Mucosa of rectum (tissue), 2 donors: ENCODE data around the gene NPR1.
"Not testable (repeated sequence)": the region's sequence is repeated elsewhere in the genome, so short reads cannot be mapped to it uniquely, and the experiment has no call there.

Experiments used
- H3K27ac ChIP-seq, 2 donors: one replicate each; pipeline ENCODE4 v1.7.0; 2013; ENCODE audit warnings: inconsistent platforms in 2 of 2, low read depth in 2 of 2, low read length in 2 of 2
- H3K27me3 ChIP-seq, 2 donors: one replicate each; pipeline ENCODE4 v1.7.0; 2013; ENCODE audit warnings: low read length in 2 of 2; ENCODE audit not compliant: control insufficient read depth in 2 of 2, insufficient read depth in 2 of 2
- H3K36me3 ChIP-seq, 2 donors: one replicate each; pipeline ENCODE4 v1.7.0; 2013; ENCODE audit warnings: low read length in 2 of 2; ENCODE audit not compliant: control insufficient read depth in 2 of 2, insufficient read depth in 2 of 2
- H3K4me1 ChIP-seq, 2 donors: one replicate each; pipeline ENCODE4 v1.7.0; 2013; ENCODE audit warnings: low read length in 2 of 2, mild to moderate bottlenecking in 1 of 2; ENCODE audit not compliant: control insufficient read depth in 2 of 2, insufficient read depth in 2 of 2
- H3K4me3 ChIP-seq, 2 donors: one replicate each; pipeline ENCODE4 v1.7.0; 2013; ENCODE audit warnings: low read length in 2 of 2
- H3K9ac ChIP-seq, 2 donors: one replicate each; pipeline ENCODE4 v1.7.0; 2013; ENCODE audit warnings: low read length in 2 of 2, low read depth in 1 of 2, mild to moderate bottlenecking in 1 of 2
- H3K9me3 ChIP-seq, 2 donors: one replicate each; pipeline ENCODE4 v1.7.0; 2013; ENCODE audit warnings: low read length in 2 of 2; ENCODE audit not compliant: control insufficient read depth in 2 of 2
- donor health status: healthy.
- donor health status: Normal muscosa, but diverticular disease.

The NPR1 gene

DNA sequence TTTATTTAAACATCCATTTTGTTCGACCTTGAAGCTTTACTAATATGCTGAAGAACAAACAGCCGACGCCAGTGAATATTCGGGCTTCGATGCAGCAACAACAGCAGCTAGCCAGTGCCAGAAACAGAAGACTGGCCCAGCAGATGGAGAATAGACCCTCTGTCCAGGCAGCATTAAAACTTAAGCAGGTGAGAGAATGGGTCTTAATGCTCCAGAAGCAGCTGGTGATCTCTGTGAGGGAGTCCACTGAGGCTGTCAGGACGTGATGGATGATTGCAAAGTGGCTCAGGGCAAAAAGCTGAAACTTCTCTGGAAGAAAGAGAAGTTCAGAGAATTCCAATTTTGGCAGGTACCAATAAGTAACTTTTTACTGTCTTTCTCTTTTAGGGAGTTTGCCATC lies 40.2 kb upstream of the NPR1 start:
- peaks cover 58 to 66% of the 10 kb centered on the region in 2 donors for H3K36me3 ChIP-seq
- H3K9ac ChIP-seq: no peak overlapping the region
- no peaks in the 10 kb centered on the region for H3K27me3 ChIP-seq
- no peak overlapping the region for H3K27ac ChIP-seq
- no peaks in the 10 kb centered on the region for H3K9me3 ChIP-seq
- H3K4me1 ChIP-seq: peaks cover 9 to 15% of the 10 kb centered on the region in 2 donors
- H3K4me3 ChIP-seq: no peak overlapping the region

GRCh38 chr1:153639280-153639679 lies 39.2 kb upstream of the NPR1 start:
- Histone ChIP-seq H3K9ac (no peak overlapping the region), H3K4me1 (peaks cover 5 to 11% of the 10 kb centered on the region in 2 donors), H3K4me3 (no peak overlapping the region), H3K27me3 (no peaks in the 10 kb centered on the region), H3K27ac (no peak overlapping the region), H3K36me3 (peaks cover 66 to 73% of the 10 kb centered on the region in 2 donors), H3K9me3 (no peaks in the 10 kb centered on the region)

GRCh38 chr1:153640213-153640612 lies 38.3 kb upstream of the NPR1 start:
- H3K27ac ChIP-seq: not testable (repeated sequence)

GRCh38 chr1:153640861-153641260 lies 37.6 kb upstream of the NPR1 start:
- Histone ChIP-seq H3K4me3 (no peak overlapping the region), H3K9me3 (no peaks in the 10 kb centered on the region), H3K27ac (no peak overlapping the region), H3K27me3 (no peaks in the 10 kb centered on the region), H3K36me3 (peaks cover 82 to 85% of the 10 kb centered on the region in 2 donors), H3K4me1 (peaks cover 5% of the 10 kb centered on the region in 2 donors), H3K9ac (no peak overlapping the region)

More at GRCh38 chr1:153640213-153640612, 38.3 kb upstream of the NPR1 start:
- H3K4me3 ChIP-seq, H3K9ac ChIP-seq, H3K27me3 ChIP-seq, H3K9me3 ChIP-seq: not testable (repeated sequence)
- Histone ChIP-seq H3K4me1 (peaks cover 5 to 11% of the 10 kb centered on the region in 2 donors), H3K36me3 (peaks cover 75 to 78% of the 10 kb centered on the region in 2 donors)

DNA sequence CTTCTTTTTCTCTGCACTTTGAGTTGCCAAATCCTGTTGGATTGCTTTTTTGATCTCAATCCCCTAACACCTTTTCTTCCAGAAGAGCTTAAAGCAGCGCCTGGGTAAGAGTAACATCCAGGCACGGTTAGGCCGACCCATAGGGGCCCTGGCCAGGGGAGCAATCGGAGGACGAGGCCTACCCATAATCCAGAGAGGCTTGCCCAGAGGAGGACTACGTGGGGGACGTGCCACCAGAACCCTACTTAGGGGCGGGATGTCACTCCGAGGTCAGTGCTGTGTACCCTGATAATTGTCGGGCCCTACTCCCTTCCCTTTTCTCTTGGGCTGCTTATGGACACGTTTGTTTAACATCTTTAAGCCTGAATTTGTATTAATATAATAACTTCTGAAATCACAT lies 36.3 kb upstream of the NPR1 start:
- H3K9me3 ChIP-seq: no peaks in the 10 kb centered on the region
- no peak overlapping the region for H3K4me3 ChIP-seq
- H3K9ac ChIP-seq: no peak overlapping the region
- H3K4me1 ChIP-seq: peaks cover 0 to 2% of the 10 kb centered on the region in 2 donors
- no peaks in the 10 kb centered on the region for H3K27me3 ChIP-seq
- peaks cover 77 to 81% of the 10 kb centered on the region in 2 donors for H3K36me3 ChIP-seq
- H3K27ac ChIP-seq: no peak overlapping the region

DNA sequence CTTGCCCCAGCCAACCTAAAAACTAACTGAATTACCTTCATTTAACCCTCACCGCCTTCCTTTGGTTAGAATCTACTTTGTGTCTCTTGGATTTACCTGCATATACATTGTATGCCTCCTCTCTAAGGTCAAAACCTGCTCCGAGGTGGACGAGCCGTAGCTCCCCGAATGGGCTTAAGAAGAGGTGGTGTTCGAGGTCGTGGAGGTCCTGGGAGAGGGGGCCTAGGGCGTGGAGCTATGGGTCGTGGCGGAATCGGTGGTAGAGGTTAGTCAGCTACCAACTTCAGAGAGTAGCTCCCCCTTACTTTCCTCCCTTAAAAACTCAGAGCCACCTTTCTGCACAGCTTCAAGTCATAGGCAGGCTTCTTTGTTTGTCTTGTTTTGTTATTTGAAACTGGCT lies 35.4 kb upstream of the NPR1 start:
- Histone ChIP-seq H3K36me3 (peaks cover 70 to 73% of the 10 kb centered on the region in 2 donors), H3K27ac (no peak overlapping the region), H3K9me3 (no peaks in the 10 kb centered on the region), H3K9ac (no peak overlapping the region), H3K27me3 (no peaks in the 10 kb centered on the region), H3K4me1 (peaks cover 0 to 1% of the 10 kb centered on the region in 2 donors), H3K4me3 (no peak overlapping the region)

DNA sequence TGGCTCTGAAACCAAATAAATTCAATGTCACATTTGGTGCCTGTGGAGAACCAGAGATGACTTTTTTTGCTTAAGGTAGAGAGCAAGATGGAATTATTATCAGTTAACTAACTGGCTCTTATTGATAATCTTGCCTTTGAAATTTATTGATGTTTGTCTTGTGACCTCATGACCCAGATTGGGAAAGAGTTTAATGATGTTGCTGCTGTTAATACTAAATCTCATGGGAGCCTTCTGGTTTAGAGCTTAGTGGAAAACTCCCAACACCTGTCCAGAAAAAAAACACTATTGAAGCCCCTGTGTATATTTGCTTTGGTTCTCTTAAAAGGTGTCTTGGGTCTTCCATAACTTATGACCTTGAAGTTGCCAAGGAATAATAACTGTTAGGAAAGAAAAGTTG lies 34.7 kb upstream of the NPR1 start:
- H3K4me1 ChIP-seq: no peaks in the 10 kb centered on the region
- no peak overlapping the region for H3K4me3 ChIP-seq
- H3K27ac ChIP-seq: no peak overlapping the region
- H3K9me3 ChIP-seq: no peaks in the 10 kb centered on the region
- H3K27me3 ChIP-seq: no peaks in the 10 kb centered on the region
- H3K36me3 ChIP-seq: peaks cover 65 to 66% of the 10 kb centered on the region in 2 donors
- H3K9ac ChIP-seq: no peak overlapping the region

GRCh38 chr1:153646672-153647345 lies 31.7 kb upstream of the NPR1 start:
- no peak overlapping the region for H3K27ac ChIP-seq
- H3K9me3 ChIP-seq: no peaks in the 10 kb centered on the region

DNA sequence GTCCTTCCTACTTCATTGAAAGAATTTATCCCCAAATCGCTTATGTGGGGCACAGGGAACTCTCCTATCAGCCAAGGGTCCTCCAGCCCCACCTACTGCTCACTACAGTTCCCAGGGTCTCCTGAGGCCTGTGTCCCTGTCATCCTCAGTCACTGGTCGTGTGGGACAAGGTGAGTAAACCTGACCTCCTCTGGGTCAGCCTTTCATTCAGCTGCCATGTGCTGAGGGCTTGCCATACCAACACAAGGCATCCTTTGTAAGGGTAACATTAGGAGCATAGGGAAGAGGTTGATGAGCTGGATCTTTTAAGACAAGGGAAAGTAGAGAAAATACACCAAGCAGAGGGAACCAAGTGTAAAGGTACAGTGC lies 31.2 kb upstream of the NPR1 start:
- H3K27ac ChIP-seq: no peak overlapping the region
- no peak overlapping the region for H3K4me3 ChIP-seq
- H3K36me3 ChIP-seq: peaks cover 33 to 41% of the 10 kb centered on the region in 2 donors
- H3K27me3 ChIP-seq: no peaks in the 10 kb centered on the region
- peaks cover 0 to 3% of the 10 kb centered on the region in 2 donors for H3K4me1 ChIP-seq
- no peaks in the 10 kb centered on the region for H3K9me3 ChIP-seq
- H3K9ac ChIP-seq: no peak overlapping the region

More at GRCh38 chr1:153646672-153647345, 31.7 kb upstream of the NPR1 start:
- Histone ChIP-seq H3K36me3 (peaks cover 38 to 46% of the 10 kb centered on the region in 2 donors), H3K4me1 (peaks cover 0 to 3% of the 10 kb centered on the region in 2 donors), H3K4me3 (no peak overlapping the region), H3K9ac (no peak overlapping the region), H3K27me3 (no peaks in the 10 kb centered on the region)

DNA sequence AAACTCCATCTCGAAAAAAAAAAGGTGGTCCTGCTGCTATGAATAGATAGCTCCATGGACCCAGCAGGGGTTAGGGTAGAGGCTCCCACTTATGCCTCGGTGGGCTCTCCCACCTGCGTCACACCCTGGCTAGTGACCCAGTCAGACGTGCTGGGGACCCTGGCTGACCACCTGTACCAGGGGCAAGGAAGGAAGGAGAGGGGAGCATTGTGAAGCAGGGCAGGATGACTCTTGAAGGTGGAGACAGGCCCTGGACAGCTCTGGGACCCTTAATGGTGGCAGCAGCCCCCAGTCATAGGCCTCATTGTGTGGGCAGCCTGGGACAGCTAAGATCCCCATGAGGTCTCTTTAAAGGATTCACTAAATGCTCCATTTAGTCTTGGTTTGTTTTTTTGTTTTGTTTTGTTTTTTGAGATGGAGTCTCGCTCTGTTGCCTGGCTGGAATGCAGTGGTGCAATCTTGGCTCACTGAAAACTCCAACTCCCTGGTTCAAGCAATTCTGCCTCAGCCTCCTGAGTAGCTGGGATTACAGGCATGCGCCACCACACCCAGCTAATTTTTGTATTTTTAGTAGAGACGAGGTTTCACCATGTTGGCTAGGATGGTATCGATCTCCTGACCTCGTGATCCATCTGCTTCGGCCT lies 30.4 kb upstream of the NPR1 start:
- Histone ChIP-seq H3K4me1 (peaks cover 6 to 10% of the 10 kb centered on the region in 2 donors), H3K9ac (no peak overlapping the region), H3K27me3 (no peaks in the 10 kb centered on the region), H3K36me3 (peaks cover 25 to 33% of the 10 kb centered on the region in 2 donors), H3K27ac (no peak overlapping the region), H3K4me3 (no peak overlapping the region), H3K9me3 (no peaks in the 10 kb centered on the region)
